Sigmoid colon (tissue), 7 donors: ENCODE data around the gene MYBPC3. TPM values are rescaled to one million over a fixed set of nuclear protein-coding genes. Genes with fewer than 3 reads are reported as not detected.

Source experiments
- DNase-seq: peaks from one replicate; pipeline ENCODE4 v3.0.0-alpha.2; 2019
- H3K27ac ChIP-seq, 4 donors: fragments of 200-600 bp; sonication (generic); one replicate each; pipeline ENCODE4 v1.5.1; 2016 to 2019; ENCODE audit warnings: mild to moderate bottlenecking in 1 of 4
- H3K27me3 ChIP-seq, 3 donors: fragments of 200-600 bp; sonication (generic); one replicate each; pipeline ENCODE4 v1.5.1; 2019; ENCODE audit warnings: mild to moderate bottlenecking in 1 of 3
- H3K36me3 ChIP-seq, 4 donors: fragments of 200-600 bp; sonication (generic); one replicate each; pipeline ENCODE4 v1.5.1; 2016 to 2019
- H3K4me1 ChIP-seq, 4 donors: fragments of 200-600 bp; sonication (generic); one replicate each; pipeline ENCODE4 v1.5.1; 2017 to 2019
- H3K4me3 ChIP-seq, 4 donors: fragments of 200-600 bp; sonication (generic); one replicate each; pipeline ENCODE4 v1.5.1; 2017 to 2019; ENCODE audit warnings: mild to moderate bottlenecking in 2 of 4, moderate library complexity in 1 of 4
- H3K9me3 ChIP-seq, 4 donors: fragments of 200-600 bp in 3 of 4; sonication (generic) in 3 of 4; one replicate each; pipeline versions ENCODE4 v1.5.1 to v1.6.1; 2013 to 2019
- EP300 ChIP-seq, 4 donors: sonication (generic); formaldehyde crosslinking; IDR thresholded peaks; one replicate each; pipeline ENCODE4 v1.6.1; 2017; ENCODE audit warnings: antibody characterized with exemption in 4 of 4
- POLR2A ChIP-seq, 2 donors: fragments of 450-650 bp; IDR thresholded peaks; one replicate each; pipeline ENCODE4 v1.6.1; 2016; ENCODE audit warnings: antibody characterized with exemption in 2 of 2, mild to moderate bottlenecking in 2 of 2, moderate library complexity in 2 of 2
- POLR2AphosphoS5 ChIP-seq, 4 donors: sonication (generic); formaldehyde crosslinking; IDR thresholded peaks; one replicate each; pipeline ENCODE4 v1.6.1; 2017; ENCODE audit warnings: antibody characterized with exemption in 4 of 4
- WGBS, 2 donors: extraction: QIAGEN DNeasy Blood & Tissue Kit; methylation state at CpG; one replicate each; pipeline ENCODE4 v1.1.7; 2013; 5-methylcytosine and 5-hydroxymethylcytosine counted together
- intact Hi-C: fragments of 100-400 bp; cut with DNase I; formaldehyde crosslinking; loops from one replicate; pipeline ENCODE4 v1.15.1; 2023
- polyA plus RNA-seq, 3 donors: library from polyadenylated mRNA; stranded (reverse); fragments of 200-250 nt; gene quantifications; one replicate each; pipeline ENCODE4 v1.2.3, GENCODE V29; 2013
- total RNA-seq, 4 donors: library from RNA; depleted of rRNA; stranded (reverse); fragments of >200 nt; gene quantifications; one replicate each; pipeline ENCODE4 v1.1.0, GENCODE V29; 2016
- TF ChIP-seq, protein P1 (sequence below), 4 experiments: fragments of 450-650 bp in 3 of 4; fragments of 200-600 bp in 1 of 4; IDR thresholded peaks; one replicate each; pipeline ENCODE4 v1.5.1; 2016 to 2019; ENCODE audit warnings: antibody characterized with exemption in 4 of 4, mild to moderate bottlenecking in 3 of 4, moderate library complexity in 2 of 4
- donor health status: healthy with polysubstance abuse.
- donor health status: Bipolar disorder and iron deficiency.
- donor health status: healthy.

MYBPC3 gene
- total and polyA plus RNA-seq, 7 donors = 0.29 to 1.4 (median 0.60) TPM; not detected in 4

DNA sequence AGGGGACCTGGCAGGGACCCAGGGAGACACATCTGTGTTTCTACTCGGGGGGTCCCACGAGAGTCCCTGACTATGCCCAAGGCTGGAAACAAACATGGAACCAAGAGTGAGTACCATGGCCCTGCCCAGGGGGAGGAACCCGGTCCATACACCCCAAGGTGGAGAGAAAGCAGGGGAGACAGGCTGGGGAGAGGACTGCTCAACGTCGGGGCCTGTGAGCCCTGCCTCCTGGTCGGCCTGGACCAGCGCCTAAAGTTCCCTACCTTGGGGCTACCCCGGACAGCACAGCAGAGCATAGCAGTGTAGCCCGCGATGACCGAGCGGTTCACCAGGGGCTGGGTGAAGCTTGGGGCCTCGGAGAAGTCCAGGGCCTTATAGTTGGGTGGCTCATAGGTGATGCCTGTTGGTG is 20.2 kb downstream of the MYBPC3 start:
- no peak for DNase-seq
- H3K36me3 ChIP-seq = peaks cover 1 to 21% (median 10%) of the 10 kb centered on the region in 4 donors
- 77 to 86% methylated on average over 13 of the region's 13 CpGs for WGBS, 2 donors
- H3K9me3 ChIP-seq = no peaks in the 10 kb centered on the region
- H3K27ac ChIP-seq = no peak overlapping the region
- H3K4me1 ChIP-seq = peaks cover 0 to 4% (median 0%) of the 10 kb centered on the region in 4 donors
- intact Hi-C loops = no loop called here
- no peaks in the 10 kb centered on the region for H3K27me3 ChIP-seq
- no peak for TF ChIP-seq EP300 (IDR thresholded peaks at IDR 0.05)
- H3K4me3 ChIP-seq = no peak overlapping the region

DNA sequence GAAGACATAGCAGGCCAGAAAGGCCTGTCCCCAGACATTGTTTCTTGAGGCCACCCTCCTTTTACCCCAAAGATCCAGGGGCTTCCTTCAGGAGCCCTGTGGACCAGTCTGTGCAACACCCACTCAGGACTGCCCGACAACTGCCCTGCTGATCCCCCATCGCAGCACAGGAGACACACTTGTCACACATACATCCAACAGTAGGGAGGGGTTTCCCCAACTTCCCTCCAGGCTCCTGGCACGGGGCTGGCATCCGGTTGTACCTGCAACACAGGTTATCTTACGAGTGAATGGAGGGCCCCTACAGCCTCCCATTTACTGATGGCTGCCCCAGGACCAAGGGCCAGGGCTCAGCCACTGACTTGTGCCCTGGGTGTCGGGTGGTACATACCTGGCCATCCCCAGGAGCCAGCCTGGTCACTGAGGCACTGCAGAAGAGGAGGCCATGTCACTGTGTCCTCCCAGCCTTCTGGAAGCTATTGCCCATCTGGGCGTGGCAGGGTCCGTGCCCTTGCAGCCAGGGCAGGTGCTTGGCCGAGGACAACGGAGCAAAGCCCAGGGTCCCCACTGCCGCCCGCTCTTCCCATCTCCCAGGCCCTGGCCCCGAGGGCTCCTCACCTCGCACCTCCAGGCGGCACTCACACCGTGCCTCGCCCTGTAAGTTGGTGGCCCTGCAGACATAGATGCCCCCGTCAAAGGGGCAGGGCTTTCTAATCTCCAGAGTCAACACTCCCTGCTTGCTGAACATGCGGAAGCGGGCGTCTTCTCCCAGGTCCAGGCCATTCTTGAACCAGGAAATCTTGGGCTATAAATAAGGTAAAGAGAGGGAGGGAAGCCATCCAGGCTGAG is 20.8 kb downstream of the MYBPC3 start:
- TF ChIP-seq POLR2AphosphoS5 (IDR thresholded peaks at IDR 0.05) (no peak), EP300 (IDR thresholded peaks at IDR 0.05) (no peak), POLR2A (IDR thresholded peaks at IDR 0.05) (no peak)
- TF ChIP-seq, protein P1, sequence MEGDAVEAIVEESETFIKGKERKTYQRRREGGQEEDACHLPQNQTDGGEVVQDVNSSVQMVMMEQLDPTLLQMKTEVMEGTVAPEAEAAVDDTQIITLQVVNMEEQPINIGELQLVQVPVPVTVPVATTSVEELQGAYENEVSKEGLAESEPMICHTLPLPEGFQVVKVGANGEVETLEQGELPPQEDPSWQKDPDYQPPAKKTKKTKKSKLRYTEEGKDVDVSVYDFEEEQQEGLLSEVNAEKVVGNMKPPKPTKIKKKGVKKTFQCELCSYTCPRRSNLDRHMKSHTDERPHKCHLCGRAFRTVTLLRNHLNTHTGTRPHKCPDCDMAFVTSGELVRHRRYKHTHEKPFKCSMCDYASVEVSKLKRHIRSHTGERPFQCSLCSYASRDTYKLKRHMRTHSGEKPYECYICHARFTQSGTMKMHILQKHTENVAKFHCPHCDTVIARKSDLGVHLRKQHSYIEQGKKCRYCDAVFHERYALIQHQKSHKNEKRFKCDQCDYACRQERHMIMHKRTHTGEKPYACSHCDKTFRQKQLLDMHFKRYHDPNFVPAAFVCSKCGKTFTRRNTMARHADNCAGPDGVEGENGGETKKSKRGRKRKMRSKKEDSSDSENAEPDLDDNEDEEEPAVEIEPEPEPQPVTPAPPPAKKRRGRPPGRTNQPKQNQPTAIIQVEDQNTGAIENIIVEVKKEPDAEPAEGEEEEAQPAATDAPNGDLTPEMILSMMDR (IDR thresholded peaks at IDR 0.05) = no peak
- Histone ChIP-seq H3K36me3 (peaks cover 8 to 26% (median 13%) of the 10 kb centered on the region in 4 donors), H3K4me3 (no peak overlapping the region), H3K9me3 (no peaks in the 10 kb centered on the region), H3K27me3 (no peaks in the 10 kb centered on the region), H3K27ac (no peak overlapping the region), H3K4me1 (peaks cover 0 to 4% (median 0%) of the 10 kb centered on the region in 4 donors)
- intact Hi-C loops = no loop called here
- no peak for DNase-seq
- 39 to 74% methylated on average over 21 of the region's 21 CpGs for WGBS, 2 donors

DNA sequence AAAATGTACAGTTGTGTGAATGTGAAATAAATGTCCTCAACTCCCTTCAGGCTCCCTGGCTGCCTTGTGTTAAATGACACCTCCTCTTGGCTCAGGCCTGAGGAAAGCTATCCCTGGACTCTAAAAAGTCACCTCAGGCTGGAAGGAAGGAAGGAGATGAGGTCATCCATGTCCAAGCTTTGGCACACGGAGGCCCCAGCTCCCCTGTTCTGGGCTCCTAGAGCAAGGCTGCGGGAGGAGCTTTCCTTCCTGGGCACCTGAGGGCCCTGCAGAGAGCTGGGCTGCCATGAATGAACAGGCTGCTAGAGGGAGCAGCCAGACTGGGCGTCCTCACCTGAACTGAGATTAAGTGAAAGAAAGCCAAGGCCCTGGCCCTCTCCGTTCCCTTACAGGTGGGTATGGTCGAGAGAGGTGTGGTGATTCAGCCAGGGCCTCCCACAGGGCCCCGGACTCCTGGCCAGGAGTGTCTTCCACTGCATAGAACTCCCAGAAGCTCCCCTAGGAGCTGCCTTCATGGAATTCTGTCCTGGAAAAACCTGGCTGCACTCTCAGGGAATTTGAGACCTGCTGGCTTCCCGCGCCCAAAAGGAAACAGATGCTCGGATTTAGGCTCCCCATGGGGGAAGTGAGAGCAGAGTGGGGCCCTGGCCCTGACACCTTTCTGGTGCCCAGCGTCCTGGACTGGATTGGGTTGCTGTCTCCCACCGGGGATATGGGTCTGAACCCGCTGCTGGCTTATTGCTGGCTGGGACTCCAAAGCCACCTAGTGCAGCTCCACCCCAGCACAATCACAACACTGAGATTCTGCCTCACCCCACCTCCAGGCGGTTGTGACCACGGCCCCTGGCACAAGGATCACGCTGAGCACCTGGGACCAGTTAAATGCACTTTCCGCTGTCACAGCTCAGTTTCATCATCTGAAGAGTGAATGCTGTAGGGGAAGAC is 22.2 kb downstream of the MYBPC3 start:
- Histone ChIP-seq H3K4me3 (no peak overlapping the region), H3K9me3 (no peaks in the 10 kb centered on the region), H3K27me3 (no peaks in the 10 kb centered on the region), H3K27ac (peak overlapping the region in 2 of 4 donors; percentile 2), H3K36me3 (peaks cover 8 to 26% (median 15%) of the 10 kb centered on the region in 4 donors), H3K4me1 (peaks cover 0 to 4% (median 0%) of the 10 kb centered on the region in 4 donors)
- TF ChIP-seq EP300 (IDR thresholded peaks at IDR 0.05) (no peak), POLR2A (IDR thresholded peaks at IDR 0.05) (no peak), POLR2AphosphoS5 (IDR thresholded peaks at IDR 0.05) (no peak)
- TF ChIP-seq, protein P1 (IDR thresholded peaks at IDR 0.05) = no peak
- DNase-seq = no peak
- intact Hi-C loops = no loop called here
- 65 to 77% methylated on average over 16 of the region's 16 CpGs for WGBS, 2 donors

DNA sequence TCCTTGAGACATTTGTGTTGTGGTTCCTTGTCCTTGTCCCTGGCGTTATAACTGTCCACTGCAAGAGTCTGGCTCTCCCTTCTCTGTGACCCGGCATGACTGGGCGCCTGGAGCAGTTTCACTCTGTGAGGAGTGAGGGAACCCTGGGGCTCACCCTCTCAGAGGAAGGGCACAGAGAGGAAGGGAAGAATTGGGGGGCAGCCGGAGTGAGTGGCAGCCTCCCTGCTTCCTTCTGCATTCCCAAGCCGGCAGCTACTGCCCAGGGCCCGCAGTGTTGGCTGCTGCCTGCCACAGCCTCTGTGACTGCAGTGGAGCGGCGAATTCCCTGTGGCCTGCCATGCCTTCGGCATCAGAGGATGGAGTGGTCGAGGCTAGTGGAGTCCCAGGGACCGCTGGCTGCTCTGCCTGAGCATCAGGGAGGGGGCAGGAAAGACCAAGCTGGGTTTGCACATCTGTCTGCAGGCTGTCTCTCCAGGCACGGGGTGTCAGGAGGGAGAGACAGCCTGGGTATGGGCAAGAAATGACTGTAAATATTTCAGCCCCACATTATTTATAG is 23.0 kb downstream of the MYBPC3 start:
- WGBS, 2 donors = 89 to 91% methylated on average over 12 of the region's 12 CpGs
- no peaks in the 10 kb centered on the region for H3K27me3 ChIP-seq
- no peaks in the 10 kb centered on the region for H3K9me3 ChIP-seq
- H3K4me3 ChIP-seq = no peak overlapping the region
- TF ChIP-seq EP300 (IDR thresholded peaks at IDR 0.05) (no peak), POLR2AphosphoS5 (IDR thresholded peaks at IDR 0.05) (no peak), POLR2A (IDR thresholded peaks at IDR 0.05) (no peak)
- TF ChIP-seq, protein P1 (IDR thresholded peaks at IDR 0.05) = no peak
- H3K4me1 ChIP-seq = peaks cover 0 to 4% (median 0%) of the 10 kb centered on the region in 4 donors
- intact Hi-C loops = no loop called here
- no peak overlapping the region for H3K27ac ChIP-seq
- DNase-seq = no peak
- peaks cover 8 to 26% (median 15%) of the 10 kb centered on the region in 4 donors for H3K36me3 ChIP-seq
